BE2C (cell line): ENCODE measurements around the gene TMEM178B.

Experiments
- DNase-seq: peaks from one replicate; pipeline ENCODE4 v3.0.0-alpha.2; 2020
- H3K27me3 ChIP-seq: fragments of 250-450 bp; sonication (Bioruptor Pico); 2 replicates; pipeline ENCODE4 v1.5.1; 2020; ENCODE audit warnings: mild to moderate bottlenecking
- H3K36me3 ChIP-seq: fragments of 250-450 bp; sonication (Bioruptor Pico); 2 replicates; pipeline ENCODE4 v1.5.1; 2020; ENCODE audit warnings: mild to moderate bottlenecking
- H3K4me1 ChIP-seq: fragments of 250-450 bp; sonication (Bioruptor Pico); 2 replicates; pipeline ENCODE4 v1.5.1; 2020
- H3K4me3 ChIP-seq: 2 replicates; pipeline ENCODE4 v1.5.1; 2011; ENCODE audit warnings: low read depth, low read length
- H3K9me3 ChIP-seq: fragments of 250-450 bp; sonication (Bioruptor Pico); 2 replicates; pipeline ENCODE4 v1.5.1; 2020
- TF ChIP-seq, protein P1 (sequence below): IDR thresholded peaks from 2 replicates; pipeline ENCODE4 v1.5.1; 2012; ENCODE audit warnings: mild to moderate bottlenecking, low read depth, low read length

Gene TMEM178B

DNA sequence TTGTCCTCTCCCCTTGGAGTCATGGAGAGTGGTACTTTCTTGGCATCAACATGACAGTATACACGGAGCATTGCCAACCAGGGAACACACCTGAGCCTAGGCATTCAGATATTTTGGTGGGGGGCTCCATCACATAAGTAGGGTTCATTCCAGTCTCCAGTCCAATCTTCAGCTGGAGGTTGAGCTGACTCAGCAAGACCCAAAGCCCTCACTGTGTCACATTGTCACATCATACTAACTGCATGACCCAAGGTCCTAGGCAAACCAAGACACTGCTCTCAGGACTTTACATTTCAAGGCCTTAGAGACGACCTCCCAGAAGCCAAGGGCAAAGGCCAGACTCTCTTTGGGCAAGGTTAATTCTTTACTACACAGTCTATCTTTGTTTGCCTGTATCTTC, 190.1 kb downstream of the TMEM178B start:
- no peak for DNase-seq

DNA sequence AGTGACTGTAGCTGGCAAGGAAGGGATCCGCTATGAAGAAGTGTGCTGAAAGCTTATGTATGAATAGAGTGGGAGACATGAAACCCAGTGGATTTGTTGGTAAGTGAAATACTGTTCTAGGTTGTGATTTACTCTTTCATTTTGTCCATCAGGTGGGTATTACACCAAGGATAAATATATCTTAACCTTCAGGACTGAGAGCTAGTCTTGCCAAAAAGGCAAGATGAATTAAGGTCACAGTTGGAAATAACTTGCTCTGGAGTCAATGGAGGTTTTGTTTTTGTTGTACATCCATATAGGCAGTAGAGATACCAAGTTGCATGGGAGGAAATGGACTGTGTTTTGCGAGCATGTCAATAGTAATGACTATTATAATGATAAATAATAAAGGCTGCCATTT, 190.6 kb downstream of the TMEM178B start:
- TF ChIP-seq, protein P1, sequence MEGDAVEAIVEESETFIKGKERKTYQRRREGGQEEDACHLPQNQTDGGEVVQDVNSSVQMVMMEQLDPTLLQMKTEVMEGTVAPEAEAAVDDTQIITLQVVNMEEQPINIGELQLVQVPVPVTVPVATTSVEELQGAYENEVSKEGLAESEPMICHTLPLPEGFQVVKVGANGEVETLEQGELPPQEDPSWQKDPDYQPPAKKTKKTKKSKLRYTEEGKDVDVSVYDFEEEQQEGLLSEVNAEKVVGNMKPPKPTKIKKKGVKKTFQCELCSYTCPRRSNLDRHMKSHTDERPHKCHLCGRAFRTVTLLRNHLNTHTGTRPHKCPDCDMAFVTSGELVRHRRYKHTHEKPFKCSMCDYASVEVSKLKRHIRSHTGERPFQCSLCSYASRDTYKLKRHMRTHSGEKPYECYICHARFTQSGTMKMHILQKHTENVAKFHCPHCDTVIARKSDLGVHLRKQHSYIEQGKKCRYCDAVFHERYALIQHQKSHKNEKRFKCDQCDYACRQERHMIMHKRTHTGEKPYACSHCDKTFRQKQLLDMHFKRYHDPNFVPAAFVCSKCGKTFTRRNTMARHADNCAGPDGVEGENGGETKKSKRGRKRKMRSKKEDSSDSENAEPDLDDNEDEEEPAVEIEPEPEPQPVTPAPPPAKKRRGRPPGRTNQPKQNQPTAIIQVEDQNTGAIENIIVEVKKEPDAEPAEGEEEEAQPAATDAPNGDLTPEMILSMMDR = no peak
- no peaks in the 10 kb centered on the region for H3K36me3 ChIP-seq
- no peak for DNase-seq
- no peak overlapping the region for H3K4me3 ChIP-seq
- H3K4me1 ChIP-seq = no peaks in the 10 kb centered on the region
- no peaks in the 10 kb centered on the region for H3K27me3 ChIP-seq
- H3K9me3 ChIP-seq = no peaks in the 10 kb centered on the region

More for the DNA sequence above, 190.1 kb downstream of the TMEM178B start:
- no peaks in the 10 kb centered on the region for H3K4me1 ChIP-seq
- no peaks in the 10 kb centered on the region for H3K9me3 ChIP-seq
- H3K27me3 ChIP-seq = no peaks in the 10 kb centered on the region
- H3K36me3 ChIP-seq = no peaks in the 10 kb centered on the region
- H3K4me3 ChIP-seq = no peak overlapping the region
- TF ChIP-seq, protein P1 = no peak

GRCh38 chr7:141265668-141266067, 191.8 kb downstream of the TMEM178B start:
- Histone ChIP-seq H3K4me3 (no peak overlapping the region), H3K27me3 (no peaks in the 10 kb centered on the region), H3K36me3 (no peaks in the 10 kb centered on the region), H3K4me1 (no peaks in the 10 kb centered on the region), H3K9me3 (no peaks in the 10 kb centered on the region)
- TF ChIP-seq, protein P1 = no peak
- no peak for DNase-seq

- H3K9me3 ChIP-seq = no peaks in the 10 kb centered on the region
- TF ChIP-seq, protein P1 = no peak
- H3K36me3 ChIP-seq = no peaks in the 10 kb centered on the region
- DNase-seq = no peak
- no peaks in the 10 kb centered on the region for H3K27me3 ChIP-seq
- no peaks in the 10 kb centered on the region for H3K4me1 ChIP-seq
- no peak overlapping the region for H3K4me3 ChIP-seq
Measured at GRCh38 chr7:141268614-141269013, 194.8 kb downstream of the TMEM178B start.

DNA sequence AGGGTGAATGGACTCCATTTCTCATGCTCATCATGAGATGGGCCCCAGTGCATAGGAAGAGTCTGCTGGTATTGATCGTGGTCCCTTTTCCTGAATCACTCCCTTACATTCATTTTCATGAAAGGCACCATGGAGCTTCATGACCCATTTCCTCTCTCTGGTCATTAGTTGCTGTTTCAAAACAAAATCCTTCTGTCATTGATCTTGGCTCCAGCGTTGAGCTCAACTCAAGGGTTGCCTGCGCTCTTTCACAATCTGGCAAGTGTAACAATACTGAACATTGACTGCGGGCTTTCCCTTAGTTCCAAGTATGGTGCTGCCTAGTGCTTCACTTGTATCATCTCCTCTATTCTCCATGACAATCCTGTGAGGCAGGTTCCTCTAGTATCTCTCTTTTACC, 197.6 kb downstream of the TMEM178B start:
- TF ChIP-seq, protein P1 = no peak

GRCh38 chr7:141272417-141272816, 198.6 kb downstream of the TMEM178B start:
- Histone ChIP-seq H3K36me3 (no peaks in the 10 kb centered on the region), H3K4me1 (no peaks in the 10 kb centered on the region), H3K27me3 (no peaks in the 10 kb centered on the region), H3K4me3 (no peak overlapping the region), H3K9me3 (no peaks in the 10 kb centered on the region)
- DNase-seq = no peak
- TF ChIP-seq, protein P1 = peak; percentile 22

More for the DNA sequence above, 197.6 kb downstream of the TMEM178B start:
- H3K4me1 ChIP-seq = no peaks in the 10 kb centered on the region
- no peaks in the 10 kb centered on the region for H3K9me3 ChIP-seq
- no peaks in the 10 kb centered on the region for H3K27me3 ChIP-seq
- H3K4me3 ChIP-seq = no peak overlapping the region
- no peak for DNase-seq
- H3K36me3 ChIP-seq = no peaks in the 10 kb centered on the region
